Endothelial cell of umbilical vein (primary cell): ENCODE data around the gene NDST4. TPM values are rescaled to one million over a fixed set of nuclear protein-coding genes. Genes with fewer than 3 reads are reported as not detected.

Experiments
- BruUV-seq: library from RNA; stranded (reverse); fragments of 400-500 nt; replicated peaks from 2 replicates; lab custom pipeline; 2021; lab: Mats Ljungman, UMichigan
- CTCF ChIA-PET: fragments of 300-600, 350-600 bp; sonication (Branson Sonifier 250); formaldehyde crosslinking; loops from one replicate; lab custom pipeline; 2021; ENCODE audit warnings: antibody characterized with exemption, inconsistent platforms; lab: Charles Lee
- POLR2A ChIA-PET: fragments of 300-600, 350-600 bp; sonication (Branson Sonifier 250); formaldehyde crosslinking; loops from one replicate; lab custom pipeline; 2021; ENCODE audit warnings: antibody characterized with exemption, inconsistent platforms; lab: Charles Lee
- DNase-seq: peaks from one replicate; pipeline ENCODE4 v3.0.0-alpha.2; 2011; ENCODE audit warnings: low read depth, low spot score
- FAIRE-seq: peaks from 2 replicates; lab custom pipeline; 2011; peaks lifted over from hg19 to GRCh38; lab: Jason Lieb, UNC
- H2AFZ ChIP-seq: 2 replicates; pipeline ENCODE4 v1.6.0; 2012; ENCODE audit warnings: low read depth, low read length, control low read depth, inconsistent platforms
- H3K27ac ChIP-seq: 2 replicates; pipeline ENCODE4 v1.5.1; 2011; ENCODE audit warnings: low read depth, mild to moderate bottlenecking, control low read depth, low read length, moderate library complexity; ENCODE audit not compliant: insufficient read depth
- H3K27me3 ChIP-seq, 2 experiments: 2 replicates each; pipeline versions ENCODE4 v1.6.0 to v1.6.1; 2011; ENCODE audit warnings: low read length in 2 of 2, mixed read lengths in 1 of 2; ENCODE audit not compliant: control insufficient read depth in 2 of 2, insufficient read depth in 2 of 2
- H3K36me3 ChIP-seq, 2 experiments: 2 replicates in 1 of 2; 3 replicates in 1 of 2; pipeline ENCODE4 v1.5.1; 2011; ENCODE audit warnings: low read length in 2 of 2, mild to moderate bottlenecking in 1 of 2, moderate library complexity in 1 of 2; ENCODE audit not compliant: control insufficient read depth in 2 of 2, insufficient read depth in 2 of 2; ENCODE audit errors: extremely low read depth in 1 of 2
- H3K4me1 ChIP-seq: 3 replicates; pipeline ENCODE4 v1.5.1; 2011; ENCODE audit warnings: mild to moderate bottlenecking, low read length; ENCODE audit not compliant: control insufficient read depth, insufficient read depth; ENCODE audit errors: extremely low read depth
- H3K4me2 ChIP-seq: 2 replicates; pipeline ENCODE4 v1.6.1; 2011; ENCODE audit warnings: low read length, control low read depth, mixed read lengths; ENCODE audit not compliant: insufficient read depth
- H3K4me3 ChIP-seq, 3 experiments: fragments of 200-600 bp in 1 of 3; sonication (generic), shearing (Covaris generic) in 1 of 3; replicated peaks in 1 of 3; 2 replicates each; pipeline ENCODE4 v1.5.1; 2011 to 2016; ENCODE audit warnings: control low read depth in 3 of 3, low read length in 3 of 3, mild to moderate bottlenecking in 2 of 3, inconsistent platforms in 1 of 3, low read depth in 1 of 3, moderate library complexity in 1 of 3; ENCODE audit not compliant: insufficient read depth in 1 of 3
- H3K79me2 ChIP-seq: 2 replicates; pipeline ENCODE4 v1.6.0; 2012; ENCODE audit warnings: low read length, inconsistent platforms; ENCODE audit not compliant: control insufficient read depth, insufficient read depth
- H3K9ac ChIP-seq: replicated peaks from 2 replicates; pipeline ENCODE3; 2011; ENCODE audit warnings: low read length, control low read depth; ENCODE audit not compliant: insufficient read depth; ENCODE audit errors: extremely low read depth
- H3K9me1 ChIP-seq: replicated peaks from 3 replicates; pipeline ENCODE4 v1.6.0; 2011; ENCODE audit warnings: mild to moderate bottlenecking, low read length; ENCODE audit not compliant: control insufficient read depth, insufficient read depth; ENCODE audit errors: extremely low read depth
- H3K9me3 ChIP-seq: replicated peaks from 2 replicates; pipeline ENCODE4 v1.5.1; 2012; ENCODE audit warnings: low read length, inconsistent platforms; ENCODE audit not compliant: control insufficient read depth, insufficient read depth
- H4K20me1 ChIP-seq: replicated peaks from 2 replicates; pipeline ENCODE3; 2011; ENCODE audit warnings: mild to moderate bottlenecking, low read length; ENCODE audit not compliant: control insufficient read depth, insufficient read depth; ENCODE audit errors: extremely low read depth
- CTCF ChIP-seq, 2 donors: IDR thresholded peaks; 1 replicate in 1 of 2; 2 replicates in 1 of 2; pipeline ENCODE4 v1.5.1; 2011; ENCODE audit warnings: low read length in 2 of 2, mild to moderate bottlenecking in 2 of 2, moderate library complexity in 2 of 2, control low read depth in 1 of 2, inconsistent platforms in 1 of 2, low read depth in 1 of 2; ENCODE audit not compliant: insufficient read depth in 1 of 2; ENCODE audit errors: extremely low read depth in 1 of 2
- JUN ChIP-seq: IDR thresholded peaks from 2 replicates; pipeline ENCODE4 v1.6.1; 2011; ENCODE audit warnings: borderline replicate concordance, low read depth; ENCODE audit not compliant: insufficient read length, insufficient read depth
- POLR2AphosphoS5 ChIP-seq: IDR thresholded peaks from 2 replicates; pipeline ENCODE4 v1.6.1; 2012; ENCODE audit warnings: low read depth, mild to moderate bottlenecking, control low read depth, low read length, moderate library complexity; ENCODE audit not compliant: insufficient read depth
- dilution Hi-C: fragments of 300-500 bp; cut with MboI; formaldehyde crosslinking; loops from one replicate; pipeline ENCODE4 v1.15.0; 2019; ENCODE audit warnings: low sequenced_read_pairs; ENCODE audit not compliant: extremely low pct_ligation_motif_present
- intact Hi-C: fragments of 100-400 bp; cut with micrococcal nuclease; formaldehyde crosslinking; loops from one replicate; pipeline ENCODE4 v1.10.0; 2022
- polyA plus RNA-seq, 4 experiments: library from polyadenylated mRNA; depleted of rRNA in 3 of 4; stranded (reverse) in 3 of 4; unstranded in 1 of 4; fragments of >200 nt; gene quantifications; 2 replicates each; pipeline versions ENCODE4 v1.2.1 to v1.2.3, GENCODE V29; 2011 to 2012; ENCODE audit warnings: missing spikeins in 1 of 4
- total RNA-seq: library from RNA; stranded (reverse); gene quantifications from 2 replicates; pipeline ENCODE4 v1.2.3, GENCODE V29; 2021
- TF ChIP-seq, protein P1 (sequence below): IDR thresholded peaks from 2 replicates; pipeline ENCODE4 v1.6.1; 2011; ENCODE audit not compliant: insufficient read depth, insufficient read length

NDST4 gene
- total and polyA plus RNA-seq, 2 donors (not counting 3 experiments of a cell fraction or from before 2014, with no cell fraction given) = not detected

GRCh38 chr4:114811564-114812301 is 301.7 kb downstream of the NDST4 start:
- H2AFZ ChIP-seq = no peak overlapping the region
- ChIA-PET POLR2A (no interaction called here), CTCF (no interaction called here)
- no peak for DNase-seq
- intact Hi-C loops = no loop called here
- TF ChIP-seq POLR2AphosphoS5 (no peak), CTCF (IDR thresholded peaks at IDR 0.05; ENCODE audit: extremely low read depth in 1 of 2, insufficient read depth in 1 of 2, low read depth in 1 of 2, low read length in 2 of 2) (no peak), JUN (no peak)
- TF ChIP-seq, protein P1, sequence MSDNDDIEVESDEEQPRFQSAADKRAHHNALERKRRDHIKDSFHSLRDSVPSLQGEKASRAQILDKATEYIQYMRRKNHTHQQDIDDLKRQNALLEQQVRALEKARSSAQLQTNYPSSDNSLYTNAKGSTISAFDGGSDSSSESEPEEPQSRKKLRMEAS = no peak
- no peak for FAIRE-seq
- dilution Hi-C loops = no loop called here
- H3K4me1 ChIP-seq = no peaks in the 10 kb centered on the region
- no peaks in the 10 kb centered on the region for H4K20me1 ChIP-seq
- H3K27me3 ChIP-seq = no peaks in the 10 kb centered on the region
- H3K4me2 ChIP-seq = no peak overlapping the region
- no peaks in the 10 kb centered on the region for H3K9me1 ChIP-seq
- no peaks in the 10 kb centered on the region for H3K9me3 ChIP-seq
- no peak overlapping the region for H3K27ac ChIP-seq
- H3K9ac ChIP-seq = no peak overlapping the region
- no peaks in the 10 kb centered on the region for H3K79me2 ChIP-seq
- H3K36me3 ChIP-seq = no peaks in the 10 kb centered on the region
- no peak overlapping the region for H3K4me3 ChIP-seq
- BruUV-seq = no TSS peak
